HS-5 (cell line): ENCODE measurements around the gene TXNDC16.

ENCODE experiments used
- DNase-seq: peaks from one replicate; pipeline ENCODE4 v3.0.0-alpha.2; 2012; ENCODE audit warnings: low read depth

Gene TXNDC16

DNA sequence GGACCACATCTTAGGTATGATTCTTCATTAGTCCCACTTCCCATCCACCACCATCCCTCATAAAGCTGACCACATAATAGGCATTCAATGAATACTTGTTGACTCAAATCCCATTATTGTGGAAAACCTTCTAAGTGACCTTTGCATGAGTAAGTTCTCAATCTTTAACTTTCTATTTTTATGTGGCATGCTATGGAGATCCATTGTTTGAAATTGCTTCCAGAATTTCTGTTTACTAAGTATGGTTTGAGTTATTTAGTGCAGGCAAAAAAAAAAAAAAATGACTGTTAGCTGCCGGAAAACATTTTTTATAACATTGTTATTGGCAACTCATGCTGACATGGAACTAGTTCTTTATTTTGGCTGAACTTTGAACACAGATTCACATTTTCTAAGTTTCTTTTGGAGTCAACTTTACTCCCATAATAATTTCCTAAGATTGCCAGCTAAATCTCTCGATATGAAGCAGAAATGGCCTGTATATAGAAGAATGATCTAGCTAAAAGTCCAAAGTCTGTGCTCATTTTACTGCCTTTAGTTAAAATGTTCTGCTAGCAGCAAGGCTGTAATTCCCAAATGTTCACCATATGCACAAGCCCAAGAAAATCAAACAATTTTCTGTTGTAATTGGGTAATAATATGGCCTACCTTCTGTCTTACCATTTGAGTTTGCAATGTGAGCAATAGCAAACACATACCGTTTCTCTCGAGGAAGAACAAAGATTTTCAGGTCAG lies 160.3 kb downstream of the TXNDC16 start:
- DNase-seq: peak; percentile 63
